ENCODE data around the gene MRPL4.

MRPL4 gene

GRCh38 chr19:10286803-10287737 lies 35.1 kb downstream of the MRPL4 start, which contains the start of gene ICAM4:
ICAM4 (plus strand) TSS chr19:10286955; CDS start chr19:10287013, 58 bp downstream.
- DNase-seq (ENCODE audit: low read depth in 1 of 2, low spot score in 1 of 2), result no peak

GRCh38 chr19:10288662-10289166 lies 36.7 kb downstream of the MRPL4 start:
- DNase-seq (ENCODE audit: low read depth in 1 of 2, low spot score in 1 of 2), result no peak

- peak in 1 of 2 donors; percentile 35 for DNase-seq (ENCODE audit: low read depth in 1 of 2, low spot score in 1 of 2)
These were observed 37.3 kb downstream of the MRPL4 start for GRCh38 chr19:10289167-10289835.

GRCh38 chr19:10289836-10290356 lies 37.9 kb downstream of the MRPL4 start, which contains the start of gene ICAM5:
ICAM5 (plus strand) TSS chr19:10289952; CDS start chr19:10290044, 92 bp downstream.
- DNase-seq (ENCODE audit: low read depth in 1 of 2, low spot score in 1 of 2), result no peak

- no peak for DNase-seq (ENCODE audit: low read depth in 1 of 2, low spot score in 1 of 2)
These were observed 38.4 kb downstream of the MRPL4 start for GRCh38 chr19:10290357-10290875.

- DNase-seq (ENCODE audit: low read depth in 1 of 2, low spot score in 1 of 2), result no peak
These were observed 39.0 kb downstream of the MRPL4 start for GRCh38 chr19:10290876-10291553.

GRCh38 chr19:10291554-10292205 lies 39.7 kb downstream of the MRPL4 start:
- DNase-seq (ENCODE audit: low read depth in 1 of 2, low spot score in 1 of 2), result no peak

- peak in 1 of 2 donors; percentile 38 for DNase-seq (ENCODE audit: low read depth in 1 of 2, low spot score in 1 of 2)
These were observed 40.3 kb downstream of the MRPL4 start for GRCh38 chr19:10292206-10292788.

- no peak for DNase-seq (ENCODE audit: low read depth in 1 of 2, low spot score in 1 of 2)
These were observed 41.0 kb downstream of the MRPL4 start for GRCh38 chr19:10292789-10293636.

GRCh38 chr19:10293637-10294367 lies 41.8 kb downstream of the MRPL4 start:
- DNase-seq (ENCODE audit: low read depth in 1 of 2, low spot score in 1 of 2), result no peak

- DNase-seq (ENCODE audit: low read depth in 1 of 2, low spot score in 1 of 2), result no peak
These were observed 42.3 kb downstream of the MRPL4 start for GRCh38 chr19:10294368-10294697.

- DNase-seq (ENCODE audit: low read depth in 1 of 2, low spot score in 1 of 2), result peak in 1 of 2 donors; percentile 42
These were observed 43.4 kb downstream of the MRPL4 start for GRCh38 chr19:10295305-10295846.

- no peak for DNase-seq (ENCODE audit: low read depth in 1 of 2, low spot score in 1 of 2)
These were observed 44.0 kb downstream of the MRPL4 start for GRCh38 chr19:10295847-10296591.

GRCh38 chr19:10299545-10300458 lies 47.8 kb downstream of the MRPL4 start:
- DNase-seq (ENCODE audit: low read depth in 1 of 2, low spot score in 1 of 2), result no peak

- no peak for DNase-seq (ENCODE audit: low read depth in 1 of 2, low spot score in 1 of 2)
These were observed 53.3 kb downstream of the MRPL4 start for GRCh38 chr19:10305139-10305806.

GRCh38 chr19:10306327-10306726 lies 54.3 kb downstream of the MRPL4 start:
- DNase-seq (ENCODE audit: low read depth in 1 of 2, low spot score in 1 of 2), result no peak
